HG03139 (cell line): ENCODE data around the gene SAFB2.

ENCODE experiments used
- ATAC-seq: cut with Tn5 transposase; IDR thresholded peaks from one replicate; pipeline ENCODE4 v1.9.1; 2021; ENCODE audit not compliant: unreplicated experiment

Gene SAFB2

DNA sequence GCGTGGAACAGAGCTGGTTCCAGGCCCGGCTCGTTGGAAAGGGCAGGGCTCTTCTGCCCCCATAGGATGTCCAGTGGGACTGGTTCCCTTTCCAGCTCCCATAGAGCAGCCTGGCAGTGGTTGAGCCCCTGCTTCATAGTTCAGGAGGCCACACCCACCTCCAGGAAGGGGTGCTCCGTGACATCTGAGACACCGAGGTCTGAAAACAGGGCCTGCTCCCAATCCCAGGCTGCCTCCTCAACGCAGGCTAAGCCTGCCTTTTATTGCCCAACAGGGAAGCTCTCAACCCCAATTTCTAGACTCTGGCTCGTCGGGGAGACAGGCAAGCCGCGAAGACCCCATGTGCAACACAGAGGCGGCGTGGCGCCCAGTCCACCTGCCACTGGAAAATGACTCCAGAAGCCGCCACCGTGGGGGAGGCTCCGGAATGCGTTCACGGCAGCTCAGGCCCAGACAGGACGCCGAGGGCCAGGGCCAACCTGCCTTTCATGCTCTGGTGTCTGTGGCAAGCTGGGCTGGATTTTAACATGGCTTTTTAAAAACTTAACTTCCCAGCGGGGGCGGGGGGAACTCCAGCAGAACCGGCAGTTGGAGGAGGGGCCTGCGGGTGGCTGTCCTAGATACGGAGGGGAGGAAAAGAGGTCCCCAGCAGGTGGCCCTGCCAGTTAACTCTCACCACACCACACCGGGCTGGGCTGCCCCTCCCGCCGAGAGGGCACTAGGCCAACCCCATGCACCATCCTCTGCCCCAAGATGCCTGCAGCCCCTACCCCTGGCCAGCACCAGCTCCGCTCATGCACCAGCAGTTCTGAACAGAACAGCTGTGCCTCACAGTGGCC lies 36.9 kb downstream of the SAFB2 start:
- ATAC-seq, result no peak

DNA sequence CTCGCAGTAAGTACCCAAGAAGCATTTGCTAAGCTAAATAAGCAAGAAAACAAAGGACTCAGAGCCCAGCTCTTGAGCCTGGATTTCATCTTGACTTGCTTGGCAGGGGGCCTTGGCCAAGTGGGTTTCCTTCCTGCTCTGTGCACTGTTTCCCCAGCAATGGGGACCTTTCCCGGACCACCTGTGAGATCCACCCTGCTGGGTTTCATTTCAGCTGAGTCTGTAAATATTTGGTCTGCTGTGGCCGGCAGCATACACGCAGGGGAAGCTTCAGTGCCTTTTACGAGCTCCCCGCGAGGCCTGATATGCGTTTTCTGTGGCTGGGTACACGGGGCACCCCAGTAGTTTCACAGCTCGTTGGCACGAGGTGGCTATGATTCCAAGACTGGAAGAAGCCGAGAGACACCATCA lies 42.4 kb downstream of the SAFB2 start:
- no peak for ATAC-seq

DNA sequence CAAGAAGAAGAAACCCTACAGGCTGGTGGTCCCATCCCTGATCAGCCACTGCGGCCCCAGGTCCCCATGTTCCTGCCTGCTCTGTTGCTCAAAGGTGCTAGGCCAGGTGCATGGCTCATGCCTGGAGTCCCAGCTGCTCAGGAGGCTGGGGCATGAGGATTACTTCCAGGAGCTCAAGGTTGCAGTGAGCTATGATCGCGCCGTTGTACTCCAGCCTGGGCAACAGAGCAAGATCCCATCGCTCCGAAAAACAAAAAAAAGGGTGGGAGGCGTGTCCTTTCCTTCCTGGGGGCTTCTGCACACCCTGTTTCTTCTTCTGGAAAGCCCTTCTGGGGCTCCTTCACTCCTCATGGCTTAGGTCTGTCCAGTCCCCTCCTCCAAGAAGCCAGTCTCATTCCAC lies 42.9 kb downstream of the SAFB2 start:
- ATAC-seq, result no peak

DNA sequence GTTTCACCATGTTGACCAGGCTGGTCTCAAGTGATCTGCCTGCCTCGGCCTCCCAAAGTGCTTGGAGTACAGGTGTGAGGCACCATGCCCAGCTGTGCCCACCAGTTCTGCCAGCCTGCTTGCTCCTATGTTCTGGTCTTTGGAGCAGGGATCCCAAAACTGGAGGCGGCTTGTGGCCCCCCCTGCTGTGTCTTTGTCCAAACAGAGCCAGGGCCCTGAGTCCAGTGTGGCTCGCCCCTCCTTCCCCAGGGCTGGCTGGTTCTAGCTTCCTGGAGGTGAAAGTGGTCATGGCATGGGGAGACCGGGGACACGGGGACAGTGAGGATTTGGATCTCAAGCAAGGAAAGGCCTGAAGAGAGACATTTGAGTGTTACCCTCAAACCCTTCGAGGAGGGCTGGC lies 43.3 kb downstream of the SAFB2 start:
- ATAC-seq, result no peak

DNA sequence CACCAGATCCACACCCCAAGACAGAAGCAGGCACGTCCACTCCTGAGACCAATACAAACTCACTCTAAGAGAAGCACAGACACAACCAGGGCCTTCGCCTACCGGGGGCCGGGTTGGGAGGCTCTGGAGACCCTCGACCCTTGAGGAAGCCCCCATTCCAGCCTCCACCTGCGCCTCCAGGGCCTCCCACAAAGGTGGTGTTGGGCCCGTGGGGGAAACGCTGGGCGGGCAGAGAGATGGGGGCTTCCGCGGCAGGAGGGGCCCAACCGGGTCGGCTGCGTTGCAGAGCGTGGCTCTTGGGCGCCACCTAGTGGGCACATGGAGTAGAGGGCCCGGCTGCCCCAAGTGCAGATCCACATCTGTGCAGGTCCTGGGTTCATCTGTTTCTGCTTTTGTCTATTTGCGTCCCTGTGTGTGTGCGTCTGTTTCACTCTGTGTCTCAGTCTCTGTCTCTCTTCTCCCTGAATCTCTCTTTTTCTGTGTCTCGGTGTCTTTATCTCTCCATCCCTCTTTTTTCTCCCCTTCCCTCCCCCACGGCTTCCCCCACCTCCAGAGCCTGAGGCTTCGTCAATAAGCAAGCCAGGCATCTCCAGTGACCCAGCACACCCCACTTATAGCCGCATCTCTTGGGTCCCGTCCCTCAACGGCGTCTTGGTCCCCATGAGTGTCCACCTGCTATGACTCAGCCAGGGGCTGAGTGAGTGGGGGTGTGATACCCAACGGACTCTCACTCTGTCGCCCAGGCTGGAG lies 44.3 kb downstream of the SAFB2 start:
- no peak for ATAC-seq

DNA sequence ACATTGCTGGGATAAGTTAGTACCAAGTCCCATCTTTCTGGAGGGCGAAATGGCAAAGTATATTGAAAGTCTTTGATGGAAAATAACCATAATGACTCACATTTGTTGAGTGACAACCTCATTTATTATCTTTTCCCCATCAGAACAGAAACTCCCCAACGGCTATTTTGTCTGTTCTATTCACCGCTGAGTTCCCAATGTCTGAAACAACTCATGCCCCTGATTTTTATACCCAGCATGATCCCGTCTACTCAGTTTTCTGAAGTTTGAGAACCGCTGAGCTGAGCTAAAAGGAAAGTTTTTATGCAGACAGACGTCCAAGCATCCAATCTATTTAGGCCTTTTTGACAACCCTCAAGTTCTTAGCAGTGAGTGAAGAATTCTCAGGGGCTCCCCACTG lies 47.0 kb downstream of the SAFB2 start:
- no peak for ATAC-seq

DNA sequence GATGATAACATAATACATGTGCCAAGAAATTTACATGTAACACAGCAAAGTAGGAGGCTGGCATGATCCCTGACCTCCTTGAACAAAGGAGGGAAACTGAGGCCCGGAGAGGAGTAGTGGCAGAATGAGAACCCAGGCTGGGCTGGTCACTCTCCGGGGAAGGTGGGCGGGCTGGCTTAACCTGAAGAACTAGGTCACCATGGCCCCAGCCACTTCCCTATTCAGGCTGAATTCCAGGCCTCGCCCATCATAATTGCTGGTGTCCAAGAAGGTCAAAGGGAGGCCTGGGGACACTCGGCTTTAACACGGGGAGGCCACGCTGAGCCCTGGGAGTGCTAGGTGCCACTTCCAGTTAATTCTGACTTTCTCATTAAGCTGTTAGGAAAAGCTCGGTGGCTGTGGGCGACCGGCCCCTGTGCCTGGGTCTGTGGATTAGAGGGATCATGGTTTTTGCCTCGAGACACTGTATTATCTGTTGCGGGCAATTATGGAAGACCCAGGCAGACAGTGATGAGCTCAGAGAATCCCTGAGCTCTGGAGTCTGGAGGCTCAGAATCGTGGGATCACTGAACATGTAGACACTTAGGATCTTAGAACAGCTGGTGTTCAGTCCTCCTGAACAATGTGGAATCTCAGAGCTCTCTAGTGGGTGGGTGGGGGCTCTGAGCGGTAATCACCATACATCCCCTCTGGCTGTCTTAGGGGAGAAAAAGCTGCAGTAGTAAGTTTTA lies 49.9 kb downstream of the SAFB2 start:
- no peak for ATAC-seq

DNA sequence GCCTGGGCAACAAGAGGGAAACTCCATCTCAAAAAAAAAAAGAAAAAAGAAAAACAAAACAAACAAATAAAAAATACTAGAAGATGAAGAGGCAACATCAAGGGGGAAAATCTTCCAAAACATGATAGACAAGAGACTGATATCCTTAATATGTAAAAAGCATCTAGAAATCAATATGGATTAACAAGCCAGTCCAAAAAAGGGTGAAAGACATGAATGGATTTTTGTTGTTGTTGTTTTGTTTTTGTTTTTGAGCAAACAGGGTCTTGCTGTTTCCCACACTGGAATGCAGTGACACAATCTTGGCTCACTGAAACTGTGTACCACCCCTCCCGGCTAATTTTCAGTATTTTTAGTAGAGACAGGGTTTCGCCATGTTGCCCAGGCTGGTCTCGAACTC lies 50.8 kb downstream of the SAFB2 start:
- no peak for ATAC-seq

DNA sequence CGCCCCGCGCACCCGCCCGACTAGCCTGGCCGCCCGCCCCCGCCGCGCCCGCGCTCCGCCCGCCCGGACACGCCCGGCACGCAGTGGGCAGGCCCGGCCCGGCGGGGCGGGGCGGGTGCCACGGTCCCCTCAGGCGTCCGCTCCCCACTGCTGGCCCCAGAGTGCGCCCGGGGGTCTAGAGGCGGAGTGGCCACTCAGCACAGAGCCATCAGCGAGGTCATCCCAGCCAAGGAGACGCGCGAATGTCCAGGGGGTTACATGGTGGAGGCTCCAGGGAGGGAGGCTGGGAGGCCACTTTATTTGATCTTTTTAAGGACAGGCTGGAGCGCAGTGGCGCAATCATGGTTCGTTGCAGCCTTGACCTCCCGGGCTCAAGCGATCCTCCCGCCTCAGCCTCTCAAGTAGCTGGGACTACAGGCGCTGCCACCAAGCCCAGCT lies 54.6 kb downstream of the SAFB2 start:
- ATAC-seq, result no peak

DNA sequence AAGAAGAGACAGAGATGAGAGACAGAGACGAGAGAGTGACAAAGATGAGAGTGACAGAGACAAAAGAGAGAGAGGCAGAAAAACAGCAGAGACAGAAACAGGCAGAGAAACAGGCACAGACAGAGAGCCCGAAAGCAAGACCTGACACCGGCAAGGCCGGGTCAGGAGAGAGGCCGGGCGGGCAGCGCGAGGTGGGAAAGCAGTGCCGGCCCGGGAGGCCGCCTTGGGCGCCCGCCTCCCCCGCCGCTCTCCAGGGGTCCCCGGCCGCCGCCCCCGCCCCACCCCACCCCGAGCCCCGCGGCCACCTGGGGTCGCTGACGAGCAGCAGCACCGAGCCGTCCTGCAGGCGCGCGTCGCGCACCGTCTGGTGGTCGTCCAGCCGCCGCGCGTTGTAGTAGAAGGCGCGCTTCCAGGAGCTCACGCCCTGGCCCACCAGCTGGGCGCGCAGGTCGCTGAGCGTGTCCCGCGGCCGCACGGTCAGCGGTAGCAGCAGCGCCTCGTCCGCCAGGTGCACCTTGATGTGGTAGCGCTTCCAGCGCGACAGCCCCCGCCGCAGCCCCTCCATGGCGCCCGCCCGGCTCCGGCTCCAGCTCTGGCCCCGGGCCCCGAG lies 55.1 kb downstream of the SAFB2 start, which contains the start of gene TINCR:
Gene TINCR, minus strand, starts transcription at position 594 of the 610 bp plus-strand sequence.
- ATAC-seq, result no peak

DNA sequence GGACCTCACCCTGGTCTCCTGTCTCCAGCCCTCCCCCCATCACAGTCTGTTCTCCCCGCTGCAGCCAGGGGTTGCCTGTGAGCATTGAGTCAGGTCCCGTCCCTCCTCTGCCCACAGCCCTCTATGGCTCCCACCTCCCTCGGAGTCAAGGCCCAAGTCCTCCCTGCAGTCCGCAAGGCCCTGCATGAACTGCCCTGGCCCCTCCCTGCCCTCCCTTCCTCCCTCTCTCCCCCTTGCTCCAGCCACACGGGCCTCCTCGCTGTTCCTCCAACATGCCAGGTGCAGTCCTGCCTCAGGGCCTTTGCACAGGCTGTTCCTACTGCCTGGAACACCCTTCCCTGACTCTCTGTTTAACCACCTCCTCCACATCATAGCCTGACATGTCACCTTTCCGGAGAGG lies 57.6 kb downstream of the SAFB2 start:
- ATAC-seq, result no peak

DNA sequence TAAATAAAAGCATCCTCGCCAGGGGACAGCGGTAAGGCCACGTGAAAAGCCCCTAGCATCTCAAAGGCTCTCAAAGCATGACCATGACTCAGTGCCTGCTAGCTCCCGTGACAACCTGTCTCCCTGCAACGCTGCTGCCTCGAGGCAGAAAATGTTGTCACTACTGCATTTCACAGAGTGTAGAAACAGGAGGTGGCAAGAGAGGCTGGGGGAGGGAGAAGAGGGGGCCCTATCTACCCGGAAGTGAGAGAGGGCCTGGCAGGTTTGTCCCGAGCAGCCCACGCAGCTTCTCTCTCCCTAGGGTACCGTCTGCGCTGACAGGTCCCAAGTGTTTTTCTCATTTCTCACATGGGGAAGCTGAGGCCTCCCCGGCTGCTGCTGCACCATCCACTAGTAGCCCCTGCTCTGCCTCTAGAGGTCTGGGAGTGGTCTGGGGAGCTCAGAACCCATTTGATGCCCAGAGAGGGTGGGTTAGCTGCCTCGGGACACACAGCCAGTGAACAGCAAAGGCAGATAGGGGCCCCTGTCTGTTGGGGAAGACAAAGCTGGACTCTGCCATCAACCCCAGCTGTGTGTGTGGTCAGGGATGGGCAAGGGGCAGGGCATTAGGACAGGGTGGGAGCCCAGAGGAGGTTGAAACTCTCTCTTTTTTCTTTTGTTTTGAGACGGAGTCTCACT lies 58.5 kb downstream of the SAFB2 start:
- no peak for ATAC-seq

DNA sequence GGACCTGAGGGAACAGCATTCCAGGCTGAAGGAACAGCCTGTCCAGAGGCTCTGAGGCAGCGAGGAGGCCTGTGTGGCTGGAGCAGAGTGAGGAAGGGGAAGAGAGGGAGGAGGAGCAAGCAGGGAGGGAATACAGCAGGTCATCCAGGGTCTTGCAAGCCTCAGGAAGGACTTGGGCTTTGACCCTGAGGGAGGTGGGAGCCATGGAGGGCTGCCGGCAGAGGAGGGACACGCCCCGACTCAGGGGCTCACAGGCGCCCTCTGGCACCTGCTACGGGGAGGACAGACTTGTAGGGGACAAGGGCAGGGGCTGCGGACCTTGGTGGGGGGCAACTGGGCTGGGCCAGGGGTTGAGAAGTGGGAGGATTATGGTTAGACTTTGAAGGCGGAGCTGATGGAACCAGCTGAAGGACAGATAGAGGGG lies 59.6 kb downstream of the SAFB2 start:
- no peak for ATAC-seq

DNA sequence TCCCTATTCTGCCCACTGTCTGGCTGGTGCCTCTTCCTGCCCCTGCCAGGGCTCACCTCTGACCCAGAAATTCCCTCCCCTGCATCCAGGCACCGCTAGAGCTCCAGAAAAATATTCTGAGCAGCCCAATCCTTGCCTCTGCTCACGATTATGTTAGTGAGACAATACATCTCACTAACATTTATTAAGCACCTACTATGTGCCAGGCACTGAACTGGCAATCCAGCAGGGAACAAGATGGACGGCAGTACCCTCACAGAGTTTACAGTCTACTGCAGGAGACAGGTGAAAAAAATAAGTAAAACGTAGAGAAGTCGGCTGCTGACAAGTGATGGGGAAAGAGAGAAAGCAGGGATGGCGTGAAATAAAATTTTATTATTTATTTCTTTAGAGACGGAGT lies 60.3 kb downstream of the SAFB2 start:
- no peak for ATAC-seq

DNA sequence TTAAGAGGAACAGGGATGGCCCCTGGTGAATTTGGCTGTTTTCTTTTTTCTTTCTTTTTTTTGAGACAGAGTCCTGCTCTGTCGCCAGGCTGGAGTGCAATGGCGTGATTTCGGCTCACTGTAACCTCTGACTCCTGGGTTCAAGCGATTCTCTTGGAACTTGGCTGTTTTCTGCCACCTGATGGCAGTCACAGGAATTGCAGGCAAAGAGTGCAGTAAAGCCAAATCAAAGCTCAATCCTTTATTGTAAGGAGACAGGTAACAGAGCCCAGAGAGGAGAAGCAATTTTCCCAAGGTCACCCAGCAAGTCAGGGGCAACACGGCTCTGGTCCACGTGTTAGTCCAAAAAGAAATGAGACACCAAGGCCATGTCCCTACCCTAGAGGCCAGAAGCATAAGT lies 61.0 kb downstream of the SAFB2 start:
- no peak for ATAC-seq

DNA sequence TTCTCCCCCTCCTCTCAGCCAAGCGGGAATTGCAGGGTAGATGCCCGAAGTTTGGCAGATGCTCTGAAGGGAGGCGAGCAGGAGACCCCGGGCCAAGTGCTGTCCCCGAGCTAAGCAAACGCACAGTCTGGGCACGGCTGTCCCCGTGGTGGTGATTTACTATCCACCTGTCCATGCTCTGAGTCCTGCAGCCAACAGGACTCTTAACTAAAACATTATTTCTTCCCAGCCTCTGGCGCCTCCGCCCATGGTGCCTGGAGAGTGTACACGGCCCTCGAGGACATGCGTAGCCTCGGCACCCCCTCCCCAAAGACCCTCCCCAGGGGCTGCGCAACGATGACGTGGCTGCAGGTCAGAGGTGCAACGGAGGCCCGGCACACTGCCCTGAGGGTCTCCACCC lies 62.4 kb downstream of the SAFB2 start:
- no peak for ATAC-seq

DNA sequence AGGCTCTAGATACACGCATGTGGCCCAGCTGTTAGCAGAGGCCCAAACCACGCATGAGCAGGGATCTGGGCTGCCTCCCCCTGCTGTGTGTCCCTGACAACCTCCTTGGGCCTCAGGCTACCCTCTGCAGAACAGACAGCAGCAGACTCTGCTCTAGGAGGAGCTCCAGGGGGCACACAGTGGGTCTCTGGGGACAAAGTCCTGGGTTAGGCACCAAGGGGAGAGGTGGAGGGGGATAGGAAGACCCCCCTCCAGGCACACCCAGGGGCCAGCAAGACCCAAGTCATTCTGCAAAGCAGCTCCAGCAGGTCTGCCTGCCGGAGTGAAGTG lies 62.8 kb downstream of the SAFB2 start:
- no peak for ATAC-seq

DNA sequence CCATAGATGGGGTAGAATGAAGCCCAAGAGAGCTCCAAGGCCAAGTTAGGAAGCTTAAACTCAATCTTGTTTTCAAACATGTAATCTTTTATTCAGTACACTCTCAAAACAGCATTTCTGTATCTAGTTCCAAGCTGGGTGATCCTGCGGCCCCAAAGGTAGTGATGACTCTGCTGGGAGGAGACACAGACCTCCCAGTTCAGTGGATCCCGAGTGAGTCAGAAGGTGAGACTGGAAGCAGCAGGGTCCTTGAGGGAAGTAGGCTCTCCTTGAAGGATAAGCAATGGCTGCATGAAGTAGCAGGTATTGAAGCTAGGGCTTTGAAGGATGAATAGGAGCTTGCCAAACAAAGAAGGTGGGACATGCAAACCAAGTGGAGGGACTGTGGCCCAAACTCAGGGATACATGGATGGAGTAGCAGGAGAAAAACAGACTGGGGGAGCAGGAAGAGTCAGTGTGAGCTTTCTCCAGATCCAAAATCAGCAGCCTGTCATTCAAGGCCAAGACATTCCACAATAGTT lies 64.4 kb downstream of the SAFB2 start:
- ATAC-seq, result no peak

DNA sequence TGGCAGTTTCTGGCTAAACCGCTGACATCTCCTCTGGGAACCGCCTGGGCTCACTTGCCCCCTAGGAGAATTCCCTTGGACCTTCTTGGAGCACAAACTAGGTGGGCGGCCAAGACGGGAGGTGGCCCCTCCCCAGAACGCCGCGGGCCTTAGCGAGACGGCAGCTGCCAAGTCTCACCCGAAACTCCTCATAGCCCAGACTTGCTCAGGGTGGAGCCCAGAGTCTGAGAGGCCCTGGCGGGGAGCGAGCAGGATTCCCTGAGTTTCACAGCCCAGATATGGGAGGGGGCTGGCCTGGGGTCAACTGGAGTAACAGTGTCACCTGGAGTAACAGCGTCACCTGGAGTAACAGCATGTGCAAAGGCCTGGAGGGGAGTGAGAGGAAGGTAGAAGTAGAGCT lies 64.9 kb downstream of the SAFB2 start:
- ATAC-seq, result no peak

DNA sequence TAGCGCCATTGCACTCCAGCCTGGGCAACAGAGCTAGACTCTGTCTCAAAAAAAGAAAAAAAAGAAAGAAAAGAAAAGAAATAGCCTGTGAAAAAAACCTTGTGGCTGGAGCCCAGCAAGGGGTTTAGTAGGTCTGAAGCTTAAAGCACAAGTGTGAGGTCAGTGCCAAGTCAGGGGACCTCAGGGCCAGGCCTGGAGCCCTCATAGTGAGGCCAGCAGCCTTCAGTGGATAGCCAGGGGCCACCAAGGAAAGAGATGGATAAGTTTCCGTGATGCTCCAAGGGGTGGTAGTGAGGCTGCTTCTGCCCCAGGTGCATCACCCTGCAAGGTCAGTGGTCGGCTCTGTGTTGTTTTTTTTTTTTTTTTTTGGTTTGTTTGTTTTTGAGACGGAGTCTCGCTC lies 67.7 kb downstream of the SAFB2 start:
- no peak for ATAC-seq

DNA sequence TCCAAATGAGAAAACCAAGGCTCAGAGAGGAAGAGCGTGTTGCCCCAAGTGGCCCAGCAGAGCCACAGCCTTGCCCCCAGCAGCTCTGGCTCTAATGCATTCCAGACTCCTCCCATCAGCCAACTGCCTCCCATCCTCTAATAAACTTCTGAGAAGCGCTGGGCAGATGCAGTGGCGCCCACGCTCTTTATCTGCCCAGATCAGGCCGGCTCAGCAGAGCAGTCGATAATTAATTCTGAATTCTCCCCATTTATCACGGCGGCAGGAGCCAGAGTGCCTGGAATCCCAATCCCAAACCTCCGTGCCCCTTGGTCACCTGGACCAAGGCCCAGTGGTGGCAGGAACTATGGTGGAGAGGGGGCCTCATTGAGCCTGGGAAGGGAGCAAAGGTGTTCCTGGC lies 68.7 kb downstream of the SAFB2 start:
- ATAC-seq, result no peak
